Peyer's patch (tissue), 4 donors: ENCODE measurements around the gene KCNG4. TPM values are rescaled to one million over a fixed set of nuclear protein-coding genes. Genes with fewer than 3 reads are reported as not detected.
"Not testable (repeated sequence)": the region's sequence is repeated elsewhere in the genome, so short reads cannot be mapped to it uniquely, and the experiment has no call there.

Experiments used
- DNase-seq, 3 donors: peaks; one replicate each; pipeline ENCODE4 v3.0.0-alpha.2; 2017 to 2019
- H3K27ac ChIP-seq, 4 donors: fragments of 200-600 bp; sonication (generic); one replicate each; pipeline ENCODE4 v1.5.1; 2016 to 2019
- H3K27me3 ChIP-seq, 2 donors: fragments of 200-600 bp; sonication (generic); one replicate each; pipeline ENCODE4 v1.5.1; 2019
- H3K36me3 ChIP-seq, 3 donors: fragments of 200-600 bp; sonication (generic); one replicate each; pipeline ENCODE4 v1.5.1; 2016 to 2019
- H3K4me1 ChIP-seq, 4 donors: fragments of 200-600 bp; sonication (generic); one replicate each; pipeline ENCODE4 v1.5.1; 2016 to 2019
- H3K4me3 ChIP-seq, 4 donors: fragments of 200-600 bp; sonication (generic); 1 replicate in 3 of 4; 2 replicates in 1 of 4; pipeline ENCODE4 v1.5.1; 2016 to 2019; ENCODE audit warnings: mild to moderate bottlenecking in 1 of 4
- H3K9me3 ChIP-seq, 4 donors: fragments of 200-600 bp; sonication (generic); one replicate each; pipeline ENCODE4 v1.5.1; 2016 to 2019; ENCODE audit warnings: mild to moderate bottlenecking in 1 of 4
- CTCF ChIP-seq, 6 experiments: fragments of 450-650 bp in 4 of 6; fragments of 200-600 bp in 2 of 6; sonication (generic) in 1 of 6; IDR thresholded peaks; one replicate each; pipeline ENCODE4 v1.5.1; 2017 to 2019; ENCODE audit warnings: antibody characterized with exemption in 6 of 6, mild to moderate bottlenecking in 3 of 6, moderate library complexity in 1 of 6
- POLR2A ChIP-seq, 2 donors: fragments of 450-650 bp; IDR thresholded peaks; one replicate each; pipeline ENCODE4 v1.5.1; 2017; ENCODE audit warnings: antibody characterized with exemption in 2 of 2, mild to moderate bottlenecking in 2 of 2, moderate library complexity in 2 of 2
- total RNA-seq, 4 donors: library from RNA; depleted of rRNA; stranded (reverse); fragments of >200 nt; gene quantifications; one replicate each; pipeline ENCODE4 v1.1.0, GENCODE V29; 2016

Gene KCNG4
- total RNA-seq, 4 donors from 2014 or later, result not detected

DNA sequence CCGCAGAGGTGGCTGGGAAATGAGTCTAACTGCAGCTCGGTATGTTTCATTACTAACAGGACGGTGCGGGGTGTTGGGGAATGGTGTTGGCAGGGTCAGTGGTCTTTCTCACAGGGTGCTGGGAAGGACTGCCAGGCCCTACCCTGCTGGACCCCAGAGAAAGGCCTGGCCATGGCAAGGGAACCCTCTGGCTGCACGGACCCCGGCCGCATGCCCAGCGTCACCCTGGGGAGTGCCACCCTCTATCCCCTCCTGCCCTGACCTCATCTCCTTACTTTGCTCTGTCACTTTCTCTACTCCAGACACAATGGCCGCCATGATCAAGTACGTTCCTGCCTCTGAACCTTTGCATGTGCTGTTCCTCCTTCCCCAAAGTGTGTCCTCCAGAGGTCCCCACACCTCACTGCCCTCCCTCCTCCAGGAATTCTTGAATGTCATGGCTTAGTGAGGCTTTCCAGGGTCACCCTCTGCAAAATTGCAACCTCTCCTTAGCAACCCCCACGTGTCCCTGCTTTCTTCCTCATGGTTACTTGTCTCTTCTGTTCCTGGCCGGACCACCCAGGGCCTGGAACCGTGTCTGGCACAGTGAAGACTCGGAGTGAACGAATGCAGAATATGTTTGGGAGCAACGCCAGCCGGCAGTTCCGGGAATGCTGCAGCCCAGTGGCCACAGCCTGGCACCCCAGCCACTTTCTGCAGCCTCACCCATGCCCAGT is 33.7 kb downstream of the KCNG4 start:
- Histone ChIP-seq H3K4me1 (no peaks in the 10 kb centered on the region), H3K36me3 (no peaks in the 10 kb centered on the region), H3K27me3 (no peaks in the 10 kb centered on the region), H3K4me3 (no peak overlapping the region), H3K9me3 (no peaks in the 10 kb centered on the region), H3K27ac (no peak overlapping the region)
- TF ChIP-seq POLR2A (IDR thresholded peaks at IDR 0.05), result no peak
- TF ChIP-seq CTCF (IDR thresholded peaks at IDR 0.05), result no peak
- no peak for DNase-seq

- H3K27me3 ChIP-seq, H3K27ac ChIP-seq, H3K36me3 ChIP-seq, H3K4me3 ChIP-seq, H3K4me1 ChIP-seq, DNase-seq, H3K9me3 ChIP-seq: not testable (repeated sequence)
Observed at GRCh38 chr16:84205123-84205522, 34.7 kb downstream of the KCNG4 start.

DNA sequence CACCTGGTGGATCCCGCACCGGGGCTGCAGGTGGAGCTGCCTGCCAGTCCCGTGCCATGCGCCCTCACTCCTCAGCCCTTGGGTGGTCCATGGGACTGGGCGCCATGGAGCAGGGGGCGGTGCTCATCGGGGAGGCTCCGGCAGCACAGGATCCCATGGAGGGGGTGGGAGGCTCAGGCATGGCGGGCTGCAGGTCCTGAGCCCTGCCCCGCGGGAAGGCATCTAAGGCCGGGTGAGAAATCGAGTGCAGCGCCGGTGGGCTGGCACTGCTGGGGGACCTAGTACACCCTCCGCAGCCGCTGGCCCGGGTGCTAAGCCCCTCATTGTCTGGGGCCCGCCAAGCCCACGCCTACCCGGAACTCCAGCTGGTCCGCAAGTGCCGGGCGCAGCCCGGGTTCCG is 35.3 kb downstream of the KCNG4 start:
- not testable (repeated sequence) for H3K36me3 ChIP-seq, H3K27ac ChIP-seq, H3K27me3 ChIP-seq, H3K4me3 ChIP-seq, H3K9me3 ChIP-seq, H3K4me1 ChIP-seq, DNase-seq

- H3K4me3 ChIP-seq, result no peak overlapping the region
- no peaks in the 10 kb centered on the region for H3K27me3 ChIP-seq
- no peak overlapping the region for H3K27ac ChIP-seq
- H3K9me3 ChIP-seq, result no peaks in the 10 kb centered on the region
- TF ChIP-seq POLR2A (IDR thresholded peaks at IDR 0.05) (no peak), CTCF (IDR thresholded peaks at IDR 0.05) (no peak)
- no peaks in the 10 kb centered on the region for H3K4me1 ChIP-seq
- no peaks in the 10 kb centered on the region for H3K36me3 ChIP-seq
- DNase-seq, result no peak
Observed at GRCh38 chr16:84199861-84200260, 40.0 kb downstream of the KCNG4 start.

GRCh38 chr16:84199097-84199496 is 40.7 kb downstream of the KCNG4 start:
- Histone ChIP-seq H3K27me3 (no peaks in the 10 kb centered on the region), H3K27ac (no peak overlapping the region), H3K4me3 (no peak overlapping the region), H3K4me1 (no peaks in the 10 kb centered on the region), H3K36me3 (no peaks in the 10 kb centered on the region), H3K9me3 (no peaks in the 10 kb centered on the region)
- DNase-seq, result no peak
- no peak for TF ChIP-seq POLR2A (IDR thresholded peaks at IDR 0.05)
- TF ChIP-seq CTCF (IDR thresholded peaks at IDR 0.05), result no peak

DNA sequence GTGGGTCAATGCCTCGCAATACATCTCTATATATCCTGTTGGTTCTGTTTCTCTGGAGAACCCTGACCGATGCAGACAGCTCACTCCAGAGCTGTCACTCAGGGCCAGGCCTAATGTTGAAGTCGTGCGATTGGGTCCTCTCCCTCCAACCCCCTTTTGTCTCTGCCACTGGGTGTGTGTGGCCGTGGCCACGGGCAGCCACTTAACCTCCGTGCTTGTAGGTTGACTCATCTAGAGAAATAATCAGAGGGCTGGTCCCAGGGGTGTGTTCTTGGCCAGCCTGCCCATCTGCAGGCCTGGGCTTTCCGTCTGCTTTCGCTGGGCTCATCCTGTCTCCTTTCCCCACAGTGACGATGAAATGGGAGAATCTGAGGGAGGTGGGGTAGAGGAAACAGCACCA is 41.4 kb downstream of the KCNG4 start:
- H3K9me3 ChIP-seq, result no peaks in the 10 kb centered on the region
- DNase-seq, result no peak
- H3K27me3 ChIP-seq, result no peaks in the 10 kb centered on the region
- H3K36me3 ChIP-seq, result no peaks in the 10 kb centered on the region
- no peak overlapping the region for H3K27ac ChIP-seq
- TF ChIP-seq CTCF (IDR thresholded peaks at IDR 0.05) (no peak), POLR2A (IDR thresholded peaks at IDR 0.05) (no peak)
- no peaks in the 10 kb centered on the region for H3K4me1 ChIP-seq
- H3K4me3 ChIP-seq, result no peak overlapping the region
